ENCODE results near the gene SUPT20HL1.
A peak's percentile ranks its signal among the peaks of the same experiment; 100 is the strongest.

SUPT20HL1 gene

GRCh38 chrX:24321741-24322395, 38.6 kb upstream of the SUPT20HL1 start:
- H3K36me3 ChIP-seq (replicated peaks) = no peaks in the 10 kb centered on the region
- in situ Hi-C loops (cut with HindIII; ENCODE audit: low pct_ligation_motif_present, low sequenced_read_pairs) = no loop called here
- no peak overlapping the region for H3K27ac ChIP-seq
- DNase-seq = no peak
- H3K27me3 ChIP-seq (replicated peaks) = no peaks in the 10 kb centered on the region
- TF ChIP-seq CTCF (IDR thresholded peaks at IDR 0.05; ENCODE audit: low read depth, low read length, missing control alignments) = no peak
- no peak overlapping the region for H3K4me3 ChIP-seq (ENCODE audit: low read depth, low read length)

GRCh38 chrX:24325231-24325630, 35.2 kb upstream of the SUPT20HL1 start:
- no peaks in the 10 kb centered on the region for H3K36me3 ChIP-seq (replicated peaks)
- TF ChIP-seq CTCF (IDR thresholded peaks at IDR 0.05; ENCODE audit: low read depth, low read length, missing control alignments) = no peak
- H3K27me3 ChIP-seq (replicated peaks) = no peaks in the 10 kb centered on the region
- no peak overlapping the region for H3K4me3 ChIP-seq (ENCODE audit: low read depth, low read length)
- in situ Hi-C loops (cut with HindIII; ENCODE audit: low pct_ligation_motif_present, low sequenced_read_pairs) = no loop called here
- no peak for DNase-seq
- no peak overlapping the region for H3K27ac ChIP-seq

- DNase-seq = peak; percentile 22
- Histone ChIP-seq H3K4me3 (ENCODE audit: low read depth, low read length) (no peak overlapping the region), H3K27ac (no peak overlapping the region), H3K36me3 (replicated peaks) (no peaks in the 10 kb centered on the region), H3K27me3 (replicated peaks) (no peaks in the 10 kb centered on the region)
- in situ Hi-C loops (cut with HindIII; ENCODE audit: low pct_ligation_motif_present, low sequenced_read_pairs) = no loop called here
- TF ChIP-seq CTCF (IDR thresholded peaks at IDR 0.05; ENCODE audit: low read depth, low read length, missing control alignments) = no peak
Observed at GRCh38 chrX:24332878-24333277, 27.6 kb upstream of the SUPT20HL1 start.

GRCh38 chrX:24333371-24333770, 27.1 kb upstream of the SUPT20HL1 start:
- in situ Hi-C loops (cut with HindIII; ENCODE audit: low pct_ligation_motif_present, low sequenced_read_pairs) = no loop called here
- Histone ChIP-seq H3K4me3 (ENCODE audit: low read depth, low read length) (no peak overlapping the region), H3K36me3 (replicated peaks) (no peaks in the 10 kb centered on the region), H3K27me3 (replicated peaks) (no peaks in the 10 kb centered on the region), H3K27ac (peak overlapping the region; percentile 18)
- DNase-seq = no peak
- TF ChIP-seq CTCF (IDR thresholded peaks at IDR 0.05; ENCODE audit: low read depth, low read length, missing control alignments) = no peak

GRCh38 chrX:24334461-24334860, 26.0 kb upstream of the SUPT20HL1 start:
- no peak overlapping the region for H3K27ac ChIP-seq
- H3K4me3 ChIP-seq (ENCODE audit: low read depth, low read length) = no peak overlapping the region
- DNase-seq = no peak
- in situ Hi-C loops (cut with HindIII; ENCODE audit: low pct_ligation_motif_present, low sequenced_read_pairs) = no loop called here
- no peak for TF ChIP-seq CTCF (IDR thresholded peaks at IDR 0.05; ENCODE audit: low read depth, low read length, missing control alignments)
- no peaks in the 10 kb centered on the region for H3K27me3 ChIP-seq (replicated peaks)
- H3K36me3 ChIP-seq (replicated peaks) = no peaks in the 10 kb centered on the region

- no peak for TF ChIP-seq CTCF (IDR thresholded peaks at IDR 0.05; ENCODE audit: low read depth, low read length, missing control alignments)
- no peaks in the 10 kb centered on the region for H3K27me3 ChIP-seq (replicated peaks)
- no peak for DNase-seq
- H3K27ac ChIP-seq = no peak overlapping the region
- in situ Hi-C loops (cut with HindIII; ENCODE audit: low pct_ligation_motif_present, low sequenced_read_pairs) = no loop called here
- no peak overlapping the region for H3K4me3 ChIP-seq (ENCODE audit: low read depth, low read length)
- H3K36me3 ChIP-seq (replicated peaks) = no peaks in the 10 kb centered on the region
Observed at GRCh38 chrX:24335871-24336270, 24.6 kb upstream of the SUPT20HL1 start.
